ENCODE measurements around the gene STH. TPM values are rescaled to one million over a fixed set of nuclear protein-coding genes. Genes with fewer than 3 reads are reported as not detected.

The STH gene
- total and polyA plus RNA-seq, 2 experiments from 2014 or later: not detected

- no peaks in the 10 kb centered on the region for H3K36me3 ChIP-seq (replicated peaks; ENCODE audit: insufficient read depth, low read depth)
- no peaks in the 10 kb centered on the region for H3K79me2 ChIP-seq
- DNase-seq (ENCODE audit: low spot score): no peak
- H3K9me2 ChIP-seq (replicated peaks; ENCODE audit: insufficient read depth): no peaks in the 10 kb centered on the region
- WGBS (ENCODE audit: low lambda C conversion rate, missing lambda C conversion rate): 82% methylated on average over 31 of the region's 31 CpGs
- no peak overlapping the region for H3K4me2 ChIP-seq
- H3K4me3 ChIP-seq: no peak overlapping the region
- TF ChIP-seq EZH2phosphoT487 (IDR thresholded peaks at IDR 0.05; ENCODE audit: low read depth, severe bottlenecking, unreplicated experiment): no peak
- no peak for TF ChIP-seq CTCF (IDR thresholded peaks at IDR 0.05; ENCODE audit: poor library complexity)
- no peak for TF ChIP-seq EZH2 (IDR thresholded peaks at IDR 0.05; ENCODE audit: borderline replicate concordance)
- H2AFZ ChIP-seq: no peak overlapping the region
- H3K27me3 ChIP-seq: no peaks in the 10 kb centered on the region
- H3K4me1 ChIP-seq (ENCODE audit: insufficient read depth): no peaks in the 10 kb centered on the region
- no peak overlapping the region for H3K27ac ChIP-seq
- H4K20me1 ChIP-seq (ENCODE audit: insufficient read depth, poor library complexity, severe bottlenecking): no peaks in the 10 kb centered on the region
- no peaks in the 10 kb centered on the region for H3K9me3 ChIP-seq (ENCODE audit: low read depth)
These were observed 15.3 kb upstream of the STH start for GRCh38 chr17:45983614-45984310.

GRCh38 chr17:45984368-45984767, 14.7 kb upstream of the STH start:
- no peaks in the 10 kb centered on the region for H3K79me2 ChIP-seq
- no peak overlapping the region for H2AFZ ChIP-seq
- H3K27me3 ChIP-seq: no peaks in the 10 kb centered on the region
- no peaks in the 10 kb centered on the region for H3K36me3 ChIP-seq (replicated peaks; ENCODE audit: insufficient read depth, low read depth)
- H3K4me3 ChIP-seq: no peak overlapping the region
- H3K4me2 ChIP-seq: no peak overlapping the region
- no peaks in the 10 kb centered on the region for H3K4me1 ChIP-seq (ENCODE audit: insufficient read depth)
- H3K27ac ChIP-seq: no peak overlapping the region
- TF ChIP-seq CTCF (IDR thresholded peaks at IDR 0.05; ENCODE audit: poor library complexity) (no peak), EZH2 (IDR thresholded peaks at IDR 0.05; ENCODE audit: borderline replicate concordance) (no peak), EZH2phosphoT487 (IDR thresholded peaks at IDR 0.05; ENCODE audit: low read depth, severe bottlenecking, unreplicated experiment) (no peak)
- H3K9me2 ChIP-seq (replicated peaks; ENCODE audit: insufficient read depth): no peaks in the 10 kb centered on the region
- DNase-seq (ENCODE audit: low spot score): no peak
- no peaks in the 10 kb centered on the region for H4K20me1 ChIP-seq (ENCODE audit: insufficient read depth, poor library complexity, severe bottlenecking)
- 90% methylated on average over 5 of the region's 5 CpGs for WGBS (ENCODE audit: low lambda C conversion rate, missing lambda C conversion rate)
- H3K9me3 ChIP-seq (ENCODE audit: low read depth): no peaks in the 10 kb centered on the region

- Histone ChIP-seq H3K27me3 (no peaks in the 10 kb centered on the region), H3K79me2 (no peaks in the 10 kb centered on the region), H3K27ac (no peak overlapping the region), H3K4me3 (no peak overlapping the region), H4K20me1 (ENCODE audit: insufficient read depth, poor library complexity, severe bottlenecking) (no peaks in the 10 kb centered on the region), H3K36me3 (replicated peaks; ENCODE audit: insufficient read depth, low read depth) (no peaks in the 10 kb centered on the region), H3K4me1 (ENCODE audit: insufficient read depth) (no peaks in the 10 kb centered on the region), H3K4me2 (no peak overlapping the region), H3K9me2 (replicated peaks; ENCODE audit: insufficient read depth) (no peaks in the 10 kb centered on the region), H2AFZ (no peak overlapping the region), H3K9me3 (ENCODE audit: low read depth) (no peaks in the 10 kb centered on the region)
- TF ChIP-seq EZH2phosphoT487 (IDR thresholded peaks at IDR 0.05; ENCODE audit: low read depth, severe bottlenecking, unreplicated experiment) (no peak), CTCF (IDR thresholded peaks at IDR 0.05; ENCODE audit: poor library complexity) (no peak), EZH2 (IDR thresholded peaks at IDR 0.05; ENCODE audit: borderline replicate concordance) (no peak)
- 78% methylated on average over 4 of the region's 4 CpGs for whole genome bisulfite sequencing (ENCODE audit: low lambda C conversion rate, missing lambda C conversion rate)
- no peak for DNase-seq (ENCODE audit: low spot score)
These were observed 13.6 kb upstream of the STH start for GRCh38 chr17:45985447-45985846.

Data from hepatocyte (in vitro differentiated cells).